Measurements from ENCODE around the gene WDR3.

WDR3 gene

GRCh38 chr1:117929343-117930172 lies at the start of gene WDR3, which contains the start of gene GDAP2:
WDR3 (plus strand) TSS chr1:117929739; CDS start chr1:117933320, 3,581 bp downstream.
GDAP2 (minus strand) TSS chr1:117929621; CDS start chr1:117920357, 9,264 bp downstream.
- H3K4me2 ChIP-seq (ENCODE audit: low read length): peak within 1 kb of the TSS; percentile 87
- H3K79me2 ChIP-seq (ENCODE audit: control insufficient read depth, low read length): peaks cover 85% of the 10 kb centered on the region
- H3K9me3 ChIP-seq (ENCODE audit: control insufficient read depth, insufficient read depth, low read length): no peaks in the 10 kb centered on the region
- TF ChIP-seq CTCF (IDR thresholded peaks at IDR 0.05; ENCODE audit: low read depth, low read length, poor library complexity, severe bottlenecking) (no peak), EZH2phosphoT487 (IDR thresholded peaks at IDR 0.05; ENCODE audit: borderline replicate concordance, low read length) (no peak)
- H3F3A ChIP-seq (ENCODE audit: control insufficient read depth, insufficient read depth): no peaks in the 10 kb centered on the region; the same call in 1 of the 2 replicates
- no peaks in the 10 kb centered on the region for H3K27me3 ChIP-seq (ENCODE audit: control insufficient read depth, low read length)
- peaks cover 23% of the 10 kb centered on the region for H3K4me1 ChIP-seq (ENCODE audit: control insufficient read depth, low read length)
- H3K4me3 ChIP-seq (ENCODE audit: low read length): peak within 1 kb of the TSS; percentile 93
- H4K20me1 ChIP-seq (ENCODE audit: control insufficient read depth, insufficient read depth, low read depth, low read length): 0 out of 2 replicates have a peak, but pooled peaks cover 5% of the 10 kb centered on the region
- peak within 1 kb of the TSS; percentile 48 for H3K27ac ChIP-seq (ENCODE audit: low read depth, low read length)
- peaks cover 27% of the 10 kb centered on the region for H3K36me3 ChIP-seq (ENCODE audit: control insufficient read depth, low read length)
- H3K9me2 ChIP-seq (replicated peaks; ENCODE audit: control insufficient read depth, low read length): no peaks in the 10 kb centered on the region

- H3K9me2 ChIP-seq (replicated peaks; ENCODE audit: control insufficient read depth, low read length): no peaks in the 10 kb centered on the region
- H3K4me2 ChIP-seq (ENCODE audit: low read length): no peak overlapping the region
- no peak overlapping the region for H3K4me3 ChIP-seq (ENCODE audit: low read length)
- H3K4me1 ChIP-seq (ENCODE audit: control insufficient read depth, low read length): no peaks in the 10 kb centered on the region
- H3K79me2 ChIP-seq (ENCODE audit: control insufficient read depth, low read length): no peaks in the 10 kb centered on the region
- 0 out of 2 replicates have a peak, but pooled peaks cover 4% of the 10 kb centered on the region for H3K36me3 ChIP-seq (ENCODE audit: control insufficient read depth, low read length)
- H3F3A ChIP-seq (ENCODE audit: control insufficient read depth, insufficient read depth): no peaks in the 10 kb centered on the region
- no peaks in the 10 kb centered on the region for H4K20me1 ChIP-seq (ENCODE audit: control insufficient read depth, insufficient read depth, low read depth, low read length)
- H3K9me3 ChIP-seq (ENCODE audit: control insufficient read depth, insufficient read depth, low read length): no peaks in the 10 kb centered on the region
- H3K27me3 ChIP-seq (ENCODE audit: control insufficient read depth, low read length): no peaks in the 10 kb centered on the region
- TF ChIP-seq CTCF (IDR thresholded peaks at IDR 0.05; ENCODE audit: low read depth, low read length, poor library complexity, severe bottlenecking) (no peak), EZH2phosphoT487 (IDR thresholded peaks at IDR 0.05; ENCODE audit: borderline replicate concordance, low read length) (no peak)
- H3K27ac ChIP-seq (ENCODE audit: low read depth, low read length): no peak overlapping the region
Measured at GRCh38 chr1:117883616-117884015, 45.9 kb upstream of the WDR3 start.

GRCh38 chr1:117886101-117886795 lies 43.3 kb upstream of the WDR3 start:
- Histone ChIP-seq H3F3A (ENCODE audit: control insufficient read depth, insufficient read depth) (no peaks in the 10 kb centered on the region), H4K20me1 (ENCODE audit: control insufficient read depth, insufficient read depth, low read depth, low read length) (no peaks in the 10 kb centered on the region), H3K79me2 (ENCODE audit: control insufficient read depth, low read length) (no peaks in the 10 kb centered on the region), H3K4me1 (ENCODE audit: control insufficient read depth, low read length) (no peaks in the 10 kb centered on the region), H3K27ac (ENCODE audit: low read depth, low read length) (no peak overlapping the region), H3K4me3 (ENCODE audit: low read length) (no peak overlapping the region), H3K9me3 (ENCODE audit: control insufficient read depth, insufficient read depth, low read length) (no peaks in the 10 kb centered on the region), H3K27me3 (ENCODE audit: control insufficient read depth, low read length) (no peaks in the 10 kb centered on the region), H3K9me2 (replicated peaks; ENCODE audit: control insufficient read depth, low read length) (no peaks in the 10 kb centered on the region), H3K36me3 (ENCODE audit: control insufficient read depth, low read length) (no peaks in the 10 kb centered on the region), H3K4me2 (ENCODE audit: low read length) (no peak overlapping the region)
- no peak for TF ChIP-seq CTCF (IDR thresholded peaks at IDR 0.05; ENCODE audit: low read depth, low read length, poor library complexity, severe bottlenecking)
- TF ChIP-seq EZH2phosphoT487 (IDR thresholded peaks at IDR 0.05; ENCODE audit: borderline replicate concordance, low read length): no peak

Data from DOHH2 (cell line).